Neuronal stem cell (in vitro differentiated cells): ENCODE results near the gene RRM1.
"Not testable (repeated sequence)": the region's sequence is repeated elsewhere in the genome, so short reads cannot be mapped to it uniquely, and the experiment has no call there.

ENCODE experiments used
- DNase-seq: peaks from one replicate; pipeline ENCODE4 v3.0.0-alpha.2; 2013; ENCODE audit warnings: low spot score
- H2AFZ ChIP-seq: one replicate; pipeline ENCODE4 v1.6.1; 2013; ENCODE audit warnings: mild to moderate bottlenecking, low read length, inconsistent platforms
- H2AK5ac ChIP-seq: 2 replicates; pipeline ENCODE4 v1.6.1; 2013; ENCODE audit warnings: low read depth, mild to moderate bottlenecking, inconsistent platforms, low read length, moderate library complexity, mixed read lengths
- H2BK120ac ChIP-seq: 2 replicates; pipeline ENCODE4 v1.6.1; 2013; ENCODE audit warnings: low read depth, mild to moderate bottlenecking, inconsistent platforms, low read length, moderate library complexity, mixed read lengths
- H2BK12ac ChIP-seq: one replicate; pipeline ENCODE4 v1.6.1; 2013; ENCODE audit warnings: low read length, inconsistent platforms
- H2BK15ac ChIP-seq: 2 replicates; pipeline ENCODE4 v1.6.1; 2013; ENCODE audit warnings: mild to moderate bottlenecking, low read length, inconsistent platforms, mixed read lengths
- H2BK5ac ChIP-seq: one replicate; pipeline ENCODE4 v1.6.1; 2013; ENCODE audit warnings: inconsistent platforms, mild to moderate bottlenecking, low read length, moderate library complexity
- H3K14ac ChIP-seq: one replicate; pipeline ENCODE4 v1.6.1; 2013; ENCODE audit warnings: low read length, inconsistent platforms
- H3K18ac ChIP-seq: 2 replicates; pipeline ENCODE4 v1.6.1; 2013; ENCODE audit warnings: low read length, inconsistent platforms
- H3K23ac ChIP-seq: 2 replicates; pipeline ENCODE4 v1.6.1; 2013; ENCODE audit warnings: low read depth, mild to moderate bottlenecking, mixed read lengths, low read length, inconsistent platforms; ENCODE audit not compliant: poor library complexity
- H3K27ac ChIP-seq: replicated peaks from 3 replicates; pipeline ENCODE4 v1.5.1; 2013; ENCODE audit warnings: low read length, inconsistent platforms
- H3K27me3 ChIP-seq, 3 experiments: 2 replicates each; pipeline ENCODE4 v1.6.1; 2013; ENCODE audit warnings: low read length in 3 of 3, mild to moderate bottlenecking in 2 of 3, inconsistent platforms in 1 of 3, low read depth in 1 of 3, mixed read lengths in 1 of 3, moderate library complexity in 1 of 3; ENCODE audit not compliant: control insufficient read depth in 3 of 3, insufficient read depth in 3 of 3
- H3K36me3 ChIP-seq, 2 donors: replicated peaks in 1 of 2; 2 replicates each; pipeline ENCODE4 v1.6.1; 2013; ENCODE audit warnings: low read length in 2 of 2; ENCODE audit not compliant: control insufficient read depth in 2 of 2, insufficient read depth in 2 of 2
- H3K4ac ChIP-seq: 2 replicates; pipeline ENCODE4 v1.6.1; 2013; ENCODE audit warnings: inconsistent platforms, mild to moderate bottlenecking, low read length, moderate library complexity
- H3K4me1 ChIP-seq, 2 donors: 1 replicate in 1 of 2; 2 replicates in 1 of 2; pipeline ENCODE4 v1.6.1; 2013; ENCODE audit warnings: low read length in 2 of 2, low read depth in 1 of 2; ENCODE audit not compliant: control insufficient read depth in 2 of 2, insufficient read depth in 1 of 2
- H3K4me2 ChIP-seq: one replicate; pipeline ENCODE4 v1.6.1; 2013; ENCODE audit warnings: mild to moderate bottlenecking, low read length, inconsistent platforms; ENCODE audit not compliant: insufficient read depth, poor library complexity, severe bottlenecking
- H3K4me3 ChIP-seq, 2 donors: 2 replicates each; pipeline ENCODE4 v1.5.1; 2013; ENCODE audit warnings: low read length in 2 of 2, mild to moderate bottlenecking in 2 of 2, inconsistent platforms in 1 of 2, moderate library complexity in 1 of 2
- H3K79me1 ChIP-seq: one replicate; pipeline ENCODE4 v1.6.1; 2013; ENCODE audit warnings: low read depth, mild to moderate bottlenecking, inconsistent platforms, low read length, moderate library complexity
- H3K9ac ChIP-seq: one replicate; pipeline ENCODE4 v1.6.1; 2013; ENCODE audit warnings: mild to moderate bottlenecking, low read depth, low read length, inconsistent platforms; ENCODE audit not compliant: poor library complexity
- H3K9me3 ChIP-seq, 2 donors: replicated peaks in 1 of 2; 2 replicates each; pipeline versions ENCODE3 to v1.6.1; 2013; ENCODE audit warnings: low read length in 2 of 2, mild to moderate bottlenecking in 2 of 2, inconsistent platforms in 1 of 2, low read depth in 1 of 2, mixed read lengths in 1 of 2, moderate library complexity in 1 of 2; ENCODE audit not compliant: control insufficient read depth in 2 of 2, insufficient read depth in 1 of 2
- H4K8ac ChIP-seq: one replicate; pipeline ENCODE4 v1.6.1; 2013; ENCODE audit warnings: low read depth, mild to moderate bottlenecking, inconsistent platforms, low read length, moderate library complexity
- H4K91ac ChIP-seq: one replicate; pipeline ENCODE4 v1.6.1; 2013; ENCODE audit warnings: low read length, low read depth, mild to moderate bottlenecking, inconsistent platforms; ENCODE audit not compliant: poor library complexity
- WGBS, 2 donors: extraction: QIAGEN DNeasy Blood & Tissue Kit; methylation state at CpG; one replicate each; pipeline ENCODE4 v1.1.7; 2013; ENCODE audit warnings: missing lambda C conversion rate in 2 of 2, mixed read lengths in 1 of 2; ENCODE audit not compliant: insufficient read length in 2 of 2, insufficient replicate concordance in 1 of 2; ENCODE audit errors: extremely low coverage in 2 of 2; 5-methylcytosine and 5-hydroxymethylcytosine counted together

RRM1 gene

GRCh38 chr11:4050138-4050537, 44.5 kb upstream of the RRM1 start:
- Histone ChIP-seq H3K4ac (no peak overlapping the region), H3K79me1 (no peaks in the 10 kb centered on the region), H3K4me3 (no peak overlapping the region), H3K9me3 (no peaks in the 10 kb centered on the region), H2BK15ac (no peak overlapping the region), H3K36me3 (no peaks in the 10 kb centered on the region), H3K9ac (no peak overlapping the region), H3K14ac (no peak overlapping the region), H2BK120ac (no peak overlapping the region), H2BK5ac (no peak overlapping the region), H2AFZ (no peak overlapping the region), H2AK5ac (no peak overlapping the region), H4K91ac (no peak overlapping the region), H3K4me1 (no peaks in the 10 kb centered on the region), H2BK12ac (no peak overlapping the region), H3K18ac (no peak overlapping the region), H3K23ac (no peak overlapping the region), H3K27me3 (no peaks in the 10 kb centered on the region), H4K8ac (no peak overlapping the region), H3K4me2 (no peak overlapping the region), H3K27ac (no peak overlapping the region)
- WGBS, 2 donors = no CpG with 5 or more reads among the region's 1 CpG
- DNase-seq = no peak

- H3K4me2 ChIP-seq, H3K4ac ChIP-seq, H3K27me3 ChIP-seq, H2BK5ac ChIP-seq, H3K9ac ChIP-seq, DNase-seq, H2AK5ac ChIP-seq, H3K14ac ChIP-seq, H4K8ac ChIP-seq, H2BK12ac ChIP-seq, H2AFZ ChIP-seq, H2BK15ac ChIP-seq, H3K36me3 ChIP-seq, H3K18ac ChIP-seq, H2BK120ac ChIP-seq, H4K91ac ChIP-seq, H3K27ac ChIP-seq, H3K23ac ChIP-seq, H3K9me3 ChIP-seq, H3K79me1 ChIP-seq, H3K4me1 ChIP-seq, H3K4me3 ChIP-seq: not testable (repeated sequence)
- no CpG with 5 or more reads among the region's 4 CpGs for WGBS, 2 donors
These were observed 41.4 kb upstream of the RRM1 start for GRCh38 chr11:4053200-4053599.

GRCh38 chr11:4054643-4055042, 40.0 kb upstream of the RRM1 start:
- Histone ChIP-seq H3K79me1 (no peaks in the 10 kb centered on the region), H2AFZ (no peak overlapping the region), H3K4ac (no peak overlapping the region), H3K14ac (no peak overlapping the region), H2AK5ac (no peak overlapping the region), H3K27ac (no peak overlapping the region), H4K91ac (no peak overlapping the region), H3K23ac (no peak overlapping the region), H2BK12ac (no peak overlapping the region), H2BK120ac (no peak overlapping the region), H3K4me3 (no peak overlapping the region), H3K27me3 (no peaks in the 10 kb centered on the region), H2BK15ac (no peak overlapping the region), H2BK5ac (no peak overlapping the region), H3K9me3 (no peaks in the 10 kb centered on the region), H3K9ac (no peak overlapping the region), H3K36me3 (peaks cover 0 to 8% of the 10 kb centered on the region in 2 donors), H4K8ac (no peak overlapping the region), H3K4me2 (no peak overlapping the region), H3K18ac (no peak overlapping the region), H3K4me1 (peaks cover 0 to 3% of the 10 kb centered on the region in 2 donors)
- no CpG with 5 or more reads among the region's 1 CpG for WGBS, 2 donors
- DNase-seq = no peak

- H2AFZ ChIP-seq = no peak overlapping the region
- no peak overlapping the region for H3K4me3 ChIP-seq
- no peak overlapping the region for H3K14ac ChIP-seq
- no peak overlapping the region for H3K18ac ChIP-seq
- DNase-seq = no peak
- H2BK120ac ChIP-seq = no peak overlapping the region
- peaks cover 0 to 28% of the 10 kb centered on the region in 2 donors for H3K36me3 ChIP-seq
- no peak overlapping the region for H3K9ac ChIP-seq
- no peaks in the 10 kb centered on the region for H3K79me1 ChIP-seq
- peaks cover under 1 to 3% of the 10 kb centered on the region in 2 donors for H3K4me1 ChIP-seq
- H3K4ac ChIP-seq = no peak overlapping the region
- no CpG with 5 or more reads among the region's 1 CpG for WGBS, 2 donors
- no peak overlapping the region for H3K4me2 ChIP-seq
- H3K9me3 ChIP-seq = no peaks in the 10 kb centered on the region
- no peak overlapping the region for H3K23ac ChIP-seq
- H2BK5ac ChIP-seq = no peak overlapping the region
- no peak overlapping the region for H2BK15ac ChIP-seq
- no peak overlapping the region for H4K91ac ChIP-seq
- H2BK12ac ChIP-seq = no peak overlapping the region
- no peak overlapping the region for H4K8ac ChIP-seq
- H3K27me3 ChIP-seq = no peaks in the 10 kb centered on the region
- H2AK5ac ChIP-seq = no peak overlapping the region
- H3K27ac ChIP-seq = no peak overlapping the region
These were observed 35.2 kb upstream of the RRM1 start for GRCh38 chr11:4059424-4059823.
